ENCODE measurements around the gene ANO1. TPM values are rescaled to one million over a fixed set of nuclear protein-coding genes. Genes with fewer than 3 reads are reported as not detected.

The ANO1 gene
- total RNA-seq, 1 experiment from 2014 or later = 10.9 TPM

DNA sequence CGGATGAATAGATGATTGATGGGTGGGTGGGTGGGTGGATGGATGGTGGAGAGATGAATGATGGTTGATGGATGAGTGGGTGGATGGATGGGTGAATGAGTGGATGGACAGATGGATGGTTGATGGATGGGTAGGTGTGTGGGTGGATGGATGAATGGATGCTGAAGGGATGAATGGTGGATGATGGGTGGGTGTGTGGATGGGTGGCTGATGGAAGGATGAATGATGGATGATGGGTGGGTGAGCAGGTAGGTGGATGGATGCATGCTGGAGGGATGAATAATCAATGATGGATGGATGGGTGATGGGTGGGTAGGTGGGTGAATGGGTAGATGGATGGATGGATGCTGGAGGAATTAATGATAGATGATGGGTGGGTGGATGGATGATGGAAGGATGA is 40.5 kb downstream of the ANO1 start:
- no peaks in the 10 kb centered on the region for H3K79me1 ChIP-seq (ENCODE audit: insufficient read depth, low read depth, low read length, poor library complexity, severe bottlenecking)
- H3K56ac ChIP-seq (ENCODE audit: insufficient read length, low read depth, low read length) = no peak overlapping the region
- H3K23ac ChIP-seq (ENCODE audit: insufficient read length, low read depth, low read length) = no peak overlapping the region
- H3K18ac ChIP-seq (ENCODE audit: insufficient read length, low read depth, low read length) = no peak overlapping the region
- H3K14ac ChIP-seq (ENCODE audit: insufficient read depth, low read length) = no peak overlapping the region
- Mint-ChIP-seq H3K4me1 (peaks cover 2 to 12% of the 10 kb centered on the region in 2 experiments; a peak in 3 of 4 replicates), H3K36me3 (ENCODE audit: insufficient read depth in 1 of 3, low read depth in 3 of 3) (peaks cover 0 to 5% (median 0%) of the 10 kb centered on the region in 3 experiments; a peak in 4 of 7 replicates), H3K9me3 (peaks cover 0 to 8% of the 10 kb centered on the region in 2 experiments; a peak in 3 of 5 replicates), H3K27ac (no peak overlapping the region), H3K4me3 (no peak overlapping the region; a peak in 1 of 5 replicates), H3K27me3 (ENCODE audit: low read depth) (peaks cover 24% of the 10 kb centered on the region)
- H4K20me1 ChIP-seq (ENCODE audit: control insufficient read depth, insufficient read depth, insufficient read length) = no peaks in the 10 kb centered on the region
- H2AK5ac ChIP-seq (ENCODE audit: insufficient read length, low read length) = no peak overlapping the region
- H2BK15ac ChIP-seq (ENCODE audit: low read depth, low read length) = no peak overlapping the region
- H3K27me3 ChIP-seq (ENCODE audit: insufficient read depth, low read length) = no peaks in the 10 kb centered on the region
- TF ChIP-seq, protein P1, sequence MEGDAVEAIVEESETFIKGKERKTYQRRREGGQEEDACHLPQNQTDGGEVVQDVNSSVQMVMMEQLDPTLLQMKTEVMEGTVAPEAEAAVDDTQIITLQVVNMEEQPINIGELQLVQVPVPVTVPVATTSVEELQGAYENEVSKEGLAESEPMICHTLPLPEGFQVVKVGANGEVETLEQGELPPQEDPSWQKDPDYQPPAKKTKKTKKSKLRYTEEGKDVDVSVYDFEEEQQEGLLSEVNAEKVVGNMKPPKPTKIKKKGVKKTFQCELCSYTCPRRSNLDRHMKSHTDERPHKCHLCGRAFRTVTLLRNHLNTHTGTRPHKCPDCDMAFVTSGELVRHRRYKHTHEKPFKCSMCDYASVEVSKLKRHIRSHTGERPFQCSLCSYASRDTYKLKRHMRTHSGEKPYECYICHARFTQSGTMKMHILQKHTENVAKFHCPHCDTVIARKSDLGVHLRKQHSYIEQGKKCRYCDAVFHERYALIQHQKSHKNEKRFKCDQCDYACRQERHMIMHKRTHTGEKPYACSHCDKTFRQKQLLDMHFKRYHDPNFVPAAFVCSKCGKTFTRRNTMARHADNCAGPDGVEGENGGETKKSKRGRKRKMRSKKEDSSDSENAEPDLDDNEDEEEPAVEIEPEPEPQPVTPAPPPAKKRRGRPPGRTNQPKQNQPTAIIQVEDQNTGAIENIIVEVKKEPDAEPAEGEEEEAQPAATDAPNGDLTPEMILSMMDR (conservative IDR thresholded peaks at IDR 0.05) = no peak
- H3K9me3 ChIP-seq (ENCODE audit: control insufficient read depth, low read depth, low read length) = no peaks in the 10 kb centered on the region
- no peak overlapping the region for H3K27ac ChIP-seq (ENCODE audit: insufficient read length, low read depth, low read length)
- no peaks in the 10 kb centered on the region for H3K79me2 ChIP-seq (ENCODE audit: insufficient read depth, low read length)
- H4K91ac ChIP-seq (ENCODE audit: insufficient read length, low read depth, low read length) = no peak overlapping the region
- H4K8ac ChIP-seq (replicated peaks; ENCODE audit: insufficient read length, low read depth, low read length) = no peak overlapping the region
- H3K9ac ChIP-seq (ENCODE audit: extremely low read depth, insufficient read length, low read length) = no peak overlapping the region
- H2BK5ac ChIP-seq (ENCODE audit: insufficient read length, low read length) = no peak overlapping the region
- H3T11ph ChIP-seq (ENCODE audit: low read length) = no peak overlapping the region
- no peak overlapping the region for H3K4me2 ChIP-seq (ENCODE audit: insufficient read depth, insufficient read length, low read length)
- no peak for DNase-seq
- H2BK12ac ChIP-seq (ENCODE audit: insufficient read length, low read depth, low read length) = no peak overlapping the region
- H3K23me2 ChIP-seq (ENCODE audit: insufficient read length, low read depth, low read length, poor library complexity, severe bottlenecking) = no peaks in the 10 kb centered on the region
- no peak overlapping the region for H2BK20ac ChIP-seq (ENCODE audit: low read depth, low read length, poor library complexity, severe bottlenecking)
- no peak overlapping the region for H4K5ac ChIP-seq (ENCODE audit: insufficient read length, low read depth, low read length)
- 100% methylated on average over 1 of the region's 1 CpG for WGBS (ENCODE audit: extremely low coverage, insufficient read length, low lambda C conversion rate)
- H2AFZ ChIP-seq (ENCODE audit: low read length) = no peak overlapping the region
- H3K4ac ChIP-seq (ENCODE audit: low read depth, low read length) = no peak overlapping the region
- H3K4me1 ChIP-seq (ENCODE audit: insufficient read depth, low read length) = peaks cover 2% of the 10 kb centered on the region; the same call in 1 of the 2 replicates
- H2BK120ac ChIP-seq (ENCODE audit: low read depth, low read length, poor library complexity, severe bottlenecking) = no peak overlapping the region

Data from H9 (cell line).